ENCODE data around the gene NUAK2. TPM values are rescaled to one million over a fixed set of nuclear protein-coding genes. Genes with fewer than 3 reads are reported as not detected.
"Not testable (repeated sequence)": the region's sequence is repeated elsewhere in the genome, so short reads cannot be mapped to it uniquely, and the experiment has no call there.

The NUAK2 gene
- total and polyA plus RNA-seq, 3 donors from 2014 or later, result 7.2 to 19.6 (median 13.4) TPM

GRCh38 chr1:205283270-205284147 lies 38.0 kb downstream of the NUAK2 start:
- peaks cover 21% of the 10 kb centered on the region for H3K4me1 ChIP-seq
- DNase-seq, result no peak
- H3K4me3 ChIP-seq, result no peak overlapping the region
- intact Hi-C loops (cut with DNase I; ENCODE audit: low total_unique reads), result no loop called here
- no peaks in the 10 kb centered on the region for H3K27me3 ChIP-seq
- 83 to 85% methylated on average over 15 of the region's 15 CpGs for WGBS, 2 donors
- TF ChIP-seq, protein P1, sequence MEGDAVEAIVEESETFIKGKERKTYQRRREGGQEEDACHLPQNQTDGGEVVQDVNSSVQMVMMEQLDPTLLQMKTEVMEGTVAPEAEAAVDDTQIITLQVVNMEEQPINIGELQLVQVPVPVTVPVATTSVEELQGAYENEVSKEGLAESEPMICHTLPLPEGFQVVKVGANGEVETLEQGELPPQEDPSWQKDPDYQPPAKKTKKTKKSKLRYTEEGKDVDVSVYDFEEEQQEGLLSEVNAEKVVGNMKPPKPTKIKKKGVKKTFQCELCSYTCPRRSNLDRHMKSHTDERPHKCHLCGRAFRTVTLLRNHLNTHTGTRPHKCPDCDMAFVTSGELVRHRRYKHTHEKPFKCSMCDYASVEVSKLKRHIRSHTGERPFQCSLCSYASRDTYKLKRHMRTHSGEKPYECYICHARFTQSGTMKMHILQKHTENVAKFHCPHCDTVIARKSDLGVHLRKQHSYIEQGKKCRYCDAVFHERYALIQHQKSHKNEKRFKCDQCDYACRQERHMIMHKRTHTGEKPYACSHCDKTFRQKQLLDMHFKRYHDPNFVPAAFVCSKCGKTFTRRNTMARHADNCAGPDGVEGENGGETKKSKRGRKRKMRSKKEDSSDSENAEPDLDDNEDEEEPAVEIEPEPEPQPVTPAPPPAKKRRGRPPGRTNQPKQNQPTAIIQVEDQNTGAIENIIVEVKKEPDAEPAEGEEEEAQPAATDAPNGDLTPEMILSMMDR (IDR thresholded peaks at IDR 0.05), result no peak
- TF ChIP-seq POLR2A (IDR thresholded peaks at IDR 0.05), result no peak
- H3K27ac ChIP-seq, result no peak overlapping the region
- no peaks in the 10 kb centered on the region for H3K9me3 ChIP-seq
- no peaks in the 10 kb centered on the region for H3K36me3 ChIP-seq (ENCODE audit: low read depth, missing control alignments)

GRCh38 chr1:205280666-205281395 lies 40.7 kb downstream of the NUAK2 start:
- H3K4me3 ChIP-seq; H3K36me3 ChIP-seq (ENCODE audit: low read depth, missing control alignments); H3K9me3 ChIP-seq; H3K27ac ChIP-seq; intact Hi-C loops (cut with DNase I; ENCODE audit: low total_unique reads); H3K27me3 ChIP-seq; DNase-seq: not testable (repeated sequence)
- 93 to 94% methylated on average over 10 of the region's 10 CpGs for WGBS, 2 donors
- H3K4me1 ChIP-seq, result peaks cover 16% of the 10 kb centered on the region

GRCh38 chr1:205279986-205280385 lies 41.6 kb downstream of the NUAK2 start:
- Histone ChIP-seq H3K27ac (no peak overlapping the region), H3K4me1 (peaks cover 7% of the 10 kb centered on the region), H3K27me3 (no peaks in the 10 kb centered on the region), H3K9me3 (no peaks in the 10 kb centered on the region), H3K4me3 (no peak overlapping the region), H3K36me3 (ENCODE audit: low read depth, missing control alignments) (no peaks in the 10 kb centered on the region)
- intact Hi-C loops (cut with DNase I; ENCODE audit: low total_unique reads), result no loop called here
- TF ChIP-seq, protein P1 (IDR thresholded peaks at IDR 0.05), result no peak
- no peak for TF ChIP-seq POLR2A (IDR thresholded peaks at IDR 0.05)
- 90 to 93% methylated on average over 3 of the region's 3 CpGs for WGBS, 2 donors
- no peak for DNase-seq

DNA sequence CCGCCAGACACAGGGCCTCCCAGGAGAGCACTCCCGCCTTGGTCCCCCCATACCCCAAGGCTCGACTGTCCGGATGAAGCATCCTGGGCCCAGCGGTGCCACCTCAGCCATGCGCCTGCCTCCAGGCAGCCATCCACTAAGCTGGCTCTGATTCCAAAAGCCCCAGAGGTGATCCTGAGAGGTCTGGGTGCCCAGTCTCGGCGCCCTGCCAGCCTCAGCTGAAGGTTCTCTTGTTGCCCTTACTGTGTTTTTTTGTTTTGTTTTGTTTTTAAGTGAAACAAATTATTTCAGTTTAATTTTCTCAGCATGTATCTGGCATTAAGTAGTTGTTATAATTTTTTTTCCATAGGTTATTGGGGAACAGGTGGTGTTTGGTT lies 44.9 kb downstream of the NUAK2 start:
- intact Hi-C loops (cut with DNase I; ENCODE audit: low total_unique reads), result no loop called here
- H3K4me1 ChIP-seq, result peaks cover 9% of the 10 kb centered on the region
- no peak overlapping the region for H3K27ac ChIP-seq
- no peak for DNase-seq
- no peaks in the 10 kb centered on the region for H3K36me3 ChIP-seq (ENCODE audit: low read depth, missing control alignments)
- WGBS, 2 donors, result 86 to 87% methylated on average over 7 to 8 of the region's 8 CpGs
- H3K9me3 ChIP-seq, result no peaks in the 10 kb centered on the region
- TF ChIP-seq, protein P1 (IDR thresholded peaks at IDR 0.05), result no peak
- TF ChIP-seq POLR2A (IDR thresholded peaks at IDR 0.05), result no peak
- H3K27me3 ChIP-seq, result no peaks in the 10 kb centered on the region
- no peak overlapping the region for H3K4me3 ChIP-seq

DNA sequence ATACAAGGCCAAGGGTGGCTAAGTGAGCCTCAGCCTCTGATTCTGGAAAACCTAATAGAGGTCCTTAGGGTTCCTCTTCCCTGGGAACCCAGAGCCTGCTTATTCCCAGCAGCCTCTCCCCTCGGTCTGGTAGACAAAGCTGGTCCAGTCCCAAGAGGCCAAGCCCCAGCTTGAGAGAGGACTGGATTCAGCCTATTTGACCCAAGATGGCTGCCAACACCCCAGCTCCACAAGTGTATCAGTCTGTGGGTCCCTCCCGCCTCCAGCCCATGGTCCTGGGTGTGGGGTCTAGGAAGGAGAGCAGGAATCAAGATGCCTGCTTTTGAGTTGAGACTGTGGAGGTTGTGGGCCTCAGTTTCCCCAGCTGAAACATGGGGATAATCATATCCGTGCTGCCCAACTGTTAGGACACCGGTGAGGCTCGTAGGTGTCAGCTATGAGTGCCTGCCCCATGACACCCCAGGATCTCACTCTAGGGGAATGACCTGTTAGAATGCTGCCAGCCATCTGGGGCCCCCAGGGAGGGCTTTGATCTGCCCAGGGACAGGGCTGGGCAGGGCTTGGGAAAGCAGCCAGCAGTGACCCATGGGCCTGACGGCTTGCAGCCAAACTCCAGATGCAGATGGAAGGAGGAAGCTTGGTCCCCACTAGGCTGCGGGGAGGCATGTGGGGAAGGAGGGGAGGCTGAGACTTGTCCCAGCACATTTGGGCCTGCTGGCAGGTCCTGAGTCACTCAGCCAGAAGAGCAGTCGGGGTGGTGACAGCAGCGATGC lies 45.4 kb downstream of the NUAK2 start:
- Histone ChIP-seq H3K9me3 (no peaks in the 10 kb centered on the region), H3K27me3 (no peaks in the 10 kb centered on the region), H3K36me3 (ENCODE audit: low read depth, missing control alignments) (no peaks in the 10 kb centered on the region), H3K4me1 (peaks cover 15% of the 10 kb centered on the region), H3K4me3 (no peak overlapping the region), H3K27ac (no peak overlapping the region)
- DNase-seq, result no peak
- intact Hi-C loops (cut with DNase I; ENCODE audit: low total_unique reads), result no loop called here
- 79 to 91% methylated on average over 4 to 9 of the region's 9 CpGs for WGBS, 2 donors
- TF ChIP-seq, protein P1 (IDR thresholded peaks at IDR 0.05), result no peak
- no peak for TF ChIP-seq POLR2A (IDR thresholded peaks at IDR 0.05)
